Measurements from ENCODE around the gene TXNDC12.

- TF ChIP-seq, protein P1, sequence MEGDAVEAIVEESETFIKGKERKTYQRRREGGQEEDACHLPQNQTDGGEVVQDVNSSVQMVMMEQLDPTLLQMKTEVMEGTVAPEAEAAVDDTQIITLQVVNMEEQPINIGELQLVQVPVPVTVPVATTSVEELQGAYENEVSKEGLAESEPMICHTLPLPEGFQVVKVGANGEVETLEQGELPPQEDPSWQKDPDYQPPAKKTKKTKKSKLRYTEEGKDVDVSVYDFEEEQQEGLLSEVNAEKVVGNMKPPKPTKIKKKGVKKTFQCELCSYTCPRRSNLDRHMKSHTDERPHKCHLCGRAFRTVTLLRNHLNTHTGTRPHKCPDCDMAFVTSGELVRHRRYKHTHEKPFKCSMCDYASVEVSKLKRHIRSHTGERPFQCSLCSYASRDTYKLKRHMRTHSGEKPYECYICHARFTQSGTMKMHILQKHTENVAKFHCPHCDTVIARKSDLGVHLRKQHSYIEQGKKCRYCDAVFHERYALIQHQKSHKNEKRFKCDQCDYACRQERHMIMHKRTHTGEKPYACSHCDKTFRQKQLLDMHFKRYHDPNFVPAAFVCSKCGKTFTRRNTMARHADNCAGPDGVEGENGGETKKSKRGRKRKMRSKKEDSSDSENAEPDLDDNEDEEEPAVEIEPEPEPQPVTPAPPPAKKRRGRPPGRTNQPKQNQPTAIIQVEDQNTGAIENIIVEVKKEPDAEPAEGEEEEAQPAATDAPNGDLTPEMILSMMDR (IDR thresholded peaks at IDR 0.05), result no peak
- TF ChIP-seq POLR2A (IDR thresholded peaks at IDR 0.05), result no peak
Observed at GRCh38 chr1:51976846-51977602, 78.0 kb downstream of the TXNDC12 start.

Data from lower leg skin (tissue), 3 donors.